Ascending aorta (tissue), 2 donors: ENCODE results near the gene COPRS. TPM values are rescaled to one million over a fixed set of nuclear protein-coding genes. Genes with fewer than 3 reads are reported as not detected.
A peak's percentile ranks its signal among the peaks of the same experiment; 100 is the strongest.

Experiments
- DNase-seq, 2 donors: peaks; one replicate each; pipeline ENCODE4 v3.0.0-alpha.2; 2019; ENCODE audit warnings: low spot score in 2 of 2
- H3K27ac ChIP-seq, 2 donors: fragments of 200-600 bp; sonication (generic); one replicate each; pipeline ENCODE4 v1.5.1; 2016 to 2017; ENCODE audit warnings: mild to moderate bottlenecking in 1 of 2
- H3K27me3 ChIP-seq: fragments of 200-600 bp; sonication (generic); one replicate; pipeline ENCODE4 v1.5.1; 2017
- H3K36me3 ChIP-seq, 2 donors: fragments of 200-600 bp; sonication (generic); one replicate each; pipeline ENCODE4 v1.5.1; 2016
- H3K4me1 ChIP-seq, 2 donors: fragments of 200-600 bp; sonication (generic); one replicate each; pipeline ENCODE4 v1.5.1; 2016 to 2017; ENCODE audit warnings: mild to moderate bottlenecking in 1 of 2
- H3K4me3 ChIP-seq, 2 donors: fragments of 200-600 bp; sonication (generic); one replicate each; pipeline ENCODE4 v1.5.1; 2016 to 2017; ENCODE audit warnings: mild to moderate bottlenecking in 1 of 2
- H3K9me3 ChIP-seq, 2 donors: fragments of 200-600 bp; sonication (generic); one replicate each; pipeline ENCODE4 v1.5.1; 2016
- intact Hi-C: fragments of 100-400 bp; cut with DNase I; formaldehyde crosslinking; loops from one replicate; pipeline ENCODE4 v1.15.1; 2023
- total RNA-seq: library from RNA; depleted of rRNA; stranded (reverse); fragments of >200 nt; gene quantifications from one replicate; pipeline ENCODE4 v1.1.0, GENCODE V29; 2016
- TF ChIP-seq, protein P1 (sequence below), 3 experiments: fragments of 200-600 bp in 2 of 3; fragments of 450-650 bp in 1 of 3; sonication (generic) in 2 of 3; IDR thresholded peaks; one replicate each; pipeline ENCODE4 v1.5.1; 2016 to 2019; ENCODE audit warnings: antibody characterized with exemption in 3 of 3, mild to moderate bottlenecking in 1 of 3, moderate library complexity in 1 of 3

The COPRS gene
- total RNA-seq, 1 donor from 2014 or later, result 92.1 TPM

DNA sequence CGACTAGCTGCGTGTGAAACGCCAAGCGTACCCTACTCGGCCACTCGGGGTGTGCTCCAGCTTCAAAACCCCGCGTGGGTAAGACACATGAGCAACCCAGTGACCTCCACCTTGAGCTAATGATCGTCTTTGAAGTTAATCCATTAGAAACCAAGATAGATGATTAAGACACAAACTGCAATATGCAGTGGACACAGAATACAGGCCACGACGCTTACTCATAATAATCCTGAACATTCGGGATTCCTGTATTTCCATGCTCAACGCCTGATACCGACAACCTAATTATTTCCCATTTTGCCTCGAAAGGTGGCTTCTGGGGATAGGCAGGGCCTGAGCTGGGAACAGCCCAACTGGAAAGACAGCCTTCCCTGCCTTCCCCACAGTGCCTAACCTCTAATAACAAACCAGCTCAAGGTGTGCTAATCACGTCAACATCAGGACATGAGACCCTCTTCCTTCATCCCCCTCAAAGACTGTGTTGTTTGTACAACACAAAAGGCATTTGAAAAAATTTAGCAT, 504 bp upstream of the COPRS start:
- Histone ChIP-seq H3K36me3 (peaks cover 24 to 37% of the 10 kb centered on the region in 2 donors), H3K9me3 (no peaks in the 10 kb centered on the region), H3K4me3 (peak overlapping the region; percentile 91 to 97), H3K27ac (no peak overlapping the region), H3K27me3 (no peaks in the 10 kb centered on the region), H3K4me1 (peaks cover 8 to 15% of the 10 kb centered on the region in 2 donors)
- TF ChIP-seq, protein P1, sequence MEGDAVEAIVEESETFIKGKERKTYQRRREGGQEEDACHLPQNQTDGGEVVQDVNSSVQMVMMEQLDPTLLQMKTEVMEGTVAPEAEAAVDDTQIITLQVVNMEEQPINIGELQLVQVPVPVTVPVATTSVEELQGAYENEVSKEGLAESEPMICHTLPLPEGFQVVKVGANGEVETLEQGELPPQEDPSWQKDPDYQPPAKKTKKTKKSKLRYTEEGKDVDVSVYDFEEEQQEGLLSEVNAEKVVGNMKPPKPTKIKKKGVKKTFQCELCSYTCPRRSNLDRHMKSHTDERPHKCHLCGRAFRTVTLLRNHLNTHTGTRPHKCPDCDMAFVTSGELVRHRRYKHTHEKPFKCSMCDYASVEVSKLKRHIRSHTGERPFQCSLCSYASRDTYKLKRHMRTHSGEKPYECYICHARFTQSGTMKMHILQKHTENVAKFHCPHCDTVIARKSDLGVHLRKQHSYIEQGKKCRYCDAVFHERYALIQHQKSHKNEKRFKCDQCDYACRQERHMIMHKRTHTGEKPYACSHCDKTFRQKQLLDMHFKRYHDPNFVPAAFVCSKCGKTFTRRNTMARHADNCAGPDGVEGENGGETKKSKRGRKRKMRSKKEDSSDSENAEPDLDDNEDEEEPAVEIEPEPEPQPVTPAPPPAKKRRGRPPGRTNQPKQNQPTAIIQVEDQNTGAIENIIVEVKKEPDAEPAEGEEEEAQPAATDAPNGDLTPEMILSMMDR (IDR thresholded peaks at IDR 0.05), result no peak
- intact Hi-C loops, result loop anchor here (1.0 to 5.0 kb wide), 6 partner anchors 17 to 422 kb away; partner anchors contain the start of gene UTP6
- no peak for DNase-seq

DNA sequence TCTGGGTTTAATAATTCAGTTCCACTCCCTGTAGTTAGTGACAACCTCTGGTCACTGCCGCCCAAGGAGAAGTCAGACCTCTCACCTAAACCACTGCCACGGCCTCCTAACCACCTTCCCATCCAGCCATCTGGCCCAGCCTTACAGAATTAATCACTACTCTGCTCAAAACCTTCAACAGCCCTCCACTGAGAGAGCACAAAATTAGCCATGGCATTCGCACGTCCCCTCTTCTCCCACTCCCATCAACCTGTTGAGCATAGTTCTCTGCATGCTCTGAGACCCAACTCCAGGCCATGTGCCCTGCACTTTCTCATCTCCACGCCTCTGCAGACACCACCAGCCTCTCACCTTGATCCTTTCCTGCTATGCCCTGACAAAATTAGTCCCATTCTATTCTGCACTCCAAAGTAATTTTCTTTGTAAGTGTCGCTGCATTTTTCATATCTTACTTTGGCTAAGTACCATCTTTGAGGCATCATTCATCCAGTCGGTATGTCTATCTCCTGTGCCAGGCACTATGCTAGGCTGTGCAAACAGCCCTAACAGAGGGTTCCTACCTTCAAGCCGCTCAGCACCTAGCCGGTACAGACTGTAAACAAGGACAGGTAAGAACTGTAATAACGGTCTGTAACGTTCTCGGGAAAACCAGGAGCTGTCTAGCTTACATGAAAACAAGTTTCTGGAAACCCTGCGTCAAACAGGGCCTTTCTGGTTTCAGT, 963 bp downstream of the COPRS start:
- intact Hi-C loops, result loop anchor here (2.0 to 5.0 kb wide), 4 partner anchors 15 to 421 kb away; no protein-coding TSS in a partner anchor
- DNase-seq, result no peak
- H3K36me3 ChIP-seq, result peaks cover 15 to 22% of the 10 kb centered on the region in 2 donors

DNA sequence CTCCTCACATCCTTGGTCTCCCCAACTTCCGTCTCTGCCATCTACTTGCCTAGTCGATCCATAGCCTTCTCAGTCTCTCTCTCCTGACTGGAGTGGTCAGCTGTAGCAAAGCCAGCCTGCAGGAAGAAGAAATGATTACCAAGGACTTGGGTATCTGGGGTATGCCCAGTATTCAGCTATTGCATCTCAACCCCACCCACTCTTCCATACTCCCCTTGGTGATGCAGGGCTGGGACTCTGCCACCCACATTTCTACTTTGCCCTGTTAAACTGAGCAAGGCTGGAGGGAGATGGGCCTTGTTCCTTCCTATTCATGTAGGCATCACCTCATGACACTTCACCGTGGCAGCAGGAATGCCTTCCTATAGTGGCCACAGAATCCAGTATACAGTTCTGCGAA, 2.3 kb downstream of the COPRS start:
- TF ChIP-seq, protein P1 (IDR thresholded peaks at IDR 0.05), result no peak
- Histone ChIP-seq H3K4me1 (peaks cover 8 to 20% of the 10 kb centered on the region in 2 donors), H3K27ac (peak overlapping the region in 1 of 2 donors; percentile 16), H3K9me3 (no peaks in the 10 kb centered on the region), H3K36me3 (peaks cover 18 to 19% of the 10 kb centered on the region in 2 donors), H3K4me3 (no peak overlapping the region), H3K27me3 (no peaks in the 10 kb centered on the region)
- no peak for DNase-seq
- intact Hi-C loops, result loop anchor here (5.0 kb wide), 1 partner anchor 419 kb away; no protein-coding TSS in a partner anchor

More for the DNA sequence above, 963 bp downstream of the COPRS start:
- Histone ChIP-seq H3K4me3 (peak overlapping the region; percentile 91 to 97), H3K27ac (peak overlapping the region; percentile 70 to 92), H3K4me1 (peaks cover 8 to 20% of the 10 kb centered on the region in 2 donors), H3K9me3 (no peaks in the 10 kb centered on the region), H3K27me3 (no peaks in the 10 kb centered on the region)
- TF ChIP-seq, protein P1 (IDR thresholded peaks at IDR 0.05), result no peak

DNA sequence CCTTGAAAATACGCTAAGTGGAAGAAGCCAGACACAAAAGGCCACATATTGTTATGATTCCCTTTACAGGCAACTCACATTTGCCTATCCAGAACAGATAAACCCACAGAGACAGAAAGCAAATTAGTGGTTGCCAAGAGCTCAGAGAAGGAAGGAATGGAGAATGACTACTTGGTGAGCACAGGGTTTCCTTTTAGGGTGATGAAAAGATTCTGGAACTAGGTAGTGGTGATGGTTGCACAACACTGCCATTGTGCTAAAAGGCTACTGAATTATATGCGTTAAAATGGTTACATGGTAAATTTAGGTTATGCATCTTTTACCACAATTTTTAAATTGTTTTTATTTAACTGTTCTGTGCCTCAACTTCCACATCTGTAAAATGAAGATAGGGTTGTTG, 4.4 kb downstream of the COPRS start:
- H3K27ac ChIP-seq, result no peak overlapping the region
- TF ChIP-seq, protein P1 (IDR thresholded peaks at IDR 0.05), result no peak
- no peaks in the 10 kb centered on the region for H3K9me3 ChIP-seq
- H3K4me1 ChIP-seq, result peaks cover 8 to 20% of the 10 kb centered on the region in 2 donors
- DNase-seq, result no peak
- intact Hi-C loops, result loop anchor here (5.0 kb wide), 1 partner anchor 417 kb away; no protein-coding TSS in a partner anchor
- peaks cover 25 to 30% of the 10 kb centered on the region in 2 donors for H3K36me3 ChIP-seq
- no peaks in the 10 kb centered on the region for H3K27me3 ChIP-seq
- no peak overlapping the region for H3K4me3 ChIP-seq

DNA sequence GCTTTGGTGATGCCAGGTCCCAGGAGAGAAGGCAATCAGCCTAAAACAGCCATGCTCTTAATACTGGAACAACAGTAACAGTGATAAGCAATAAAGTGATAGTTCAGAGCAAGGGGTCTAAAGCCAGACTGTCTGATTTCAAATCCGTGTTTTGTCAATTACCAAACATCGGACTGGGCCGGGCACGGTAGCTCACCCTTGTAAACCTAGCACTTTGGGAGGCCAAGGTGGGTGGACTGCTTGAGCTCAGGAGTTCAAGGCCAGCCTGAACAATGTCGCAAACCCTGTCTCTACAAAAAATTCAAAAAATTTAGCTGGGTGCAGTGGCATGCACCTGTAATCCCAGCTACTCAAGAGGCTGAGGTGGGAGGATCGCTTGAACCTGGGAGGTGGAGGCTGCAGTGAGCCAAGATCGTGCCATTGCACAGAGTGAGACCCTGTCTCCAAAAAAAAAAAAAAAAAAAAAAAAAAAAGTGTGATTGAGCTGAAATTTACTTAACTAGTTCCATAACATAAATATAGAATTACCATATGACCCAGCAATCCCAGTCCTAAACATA, 5.1 kb downstream of the COPRS start:
- DNase-seq, result no peak
- TF ChIP-seq, protein P1 (IDR thresholded peaks at IDR 0.05), result no peak
- Histone ChIP-seq H3K4me1 (peaks cover 8 to 20% of the 10 kb centered on the region in 2 donors), H3K27me3 (no peaks in the 10 kb centered on the region), H3K4me3 (no peak overlapping the region), H3K27ac (no peak overlapping the region), H3K9me3 (no peaks in the 10 kb centered on the region), H3K36me3 (peaks cover 25 to 30% of the 10 kb centered on the region in 2 donors)
- intact Hi-C loops, result no loop called here
